HepG2 (cell line): ENCODE data around the gene HBA2. TPM values are rescaled to one million over a fixed set of nuclear protein-coding genes. Genes with fewer than 3 reads are reported as not detected.
A peak's percentile ranks its signal among the peaks of the same experiment; 100 is the strongest.

ENCODE experiments used
- AGO1 ChIP-seq: fragments of 200-400 bp; formaldehyde crosslinking; IDR thresholded peaks from 2 replicates; pipeline ENCODE4 v1.6.1; 2017; ENCODE audit warnings: mild to moderate bottlenecking, low read depth, low read length, moderate library complexity; ENCODE audit not compliant: poor library complexity, severe bottlenecking
- GFI1 ChIP-seq: sonication (generic); formaldehyde crosslinking; IDR thresholded peaks from 2 replicates; pipeline ENCODE4 v1.5.0; 2020; ENCODE audit warnings: missing genetic modification reagents, mild to moderate bottlenecking, borderline replicate concordance
- KAT8 ChIP-seq: IDR thresholded peaks from 2 replicates; pipeline ENCODE4 v1.6.1; 2016; ENCODE audit warnings: missing genetic modification reagents, missing compliant biosample characterization
- NBN ChIP-seq: fragments of 450-650 bp; conservative IDR thresholded peaks from 2 replicates; pipeline ENCODE4 v1.6.1; 2017
- NFE2L1 ChIP-seq: sonication (generic); formaldehyde crosslinking; IDR thresholded peaks from 2 replicates; pipeline ENCODE4 v1.4.0; 2020; ENCODE audit warnings: missing genetic modification reagents, mild to moderate bottlenecking, borderline replicate concordance
- NPAS2 ChIP-seq: sonication (generic); formaldehyde crosslinking; IDR thresholded peaks from 2 replicates; pipeline ENCODE4 v1.8.0; 2022; ENCODE audit warnings: mild to moderate bottlenecking, missing genetic modification reagents, borderline replicate concordance
- SOX13 ChIP-seq, 3 experiments: fragments of 450-650 bp in 1 of 3; sonication (generic) in 1 of 3; formaldehyde crosslinking in 1 of 3; IDR thresholded peaks in 2 of 3; conservative IDR thresholded peaks in 1 of 3; 2 replicates each; pipeline versions ENCODE4 v1.5.0 to v1.6.1; 2016 to 2020; ENCODE audit warnings: antibody characterized with exemption in 1 of 3, mild to moderate bottlenecking in 1 of 3, missing compliant biosample characterization in 1 of 3, missing genetic modification reagents in 1 of 3, moderate library complexity in 1 of 3
- SUZ12 ChIP-seq: fragments of 150-350 bp; IDR thresholded peaks from 2 replicates; pipeline ENCODE4 v1.6.1; 2014; ENCODE audit warnings: low read depth, low read length
- THAP11 ChIP-seq: IDR thresholded peaks from 2 replicates; pipeline ENCODE4 v1.6.1; 2016; ENCODE audit warnings: missing biosample characterization, missing genetic modification reagents
- ZBTB3 ChIP-seq: sonication (generic); formaldehyde crosslinking; IDR thresholded peaks from 2 replicates; pipeline ENCODE4 v1.4.0; 2020; ENCODE audit warnings: low read depth, mild to moderate bottlenecking, moderate library complexity, missing genetic modification reagents, borderline replicate concordance
- ZNF10 ChIP-seq: sonication (generic); formaldehyde crosslinking; IDR thresholded peaks from 2 replicates; pipeline ENCODE4 v1.4.0; 2020; ENCODE audit warnings: mild to moderate bottlenecking, low read depth, missing genetic modification reagents, borderline replicate concordance
- ZNF496 ChIP-seq: sonication (generic); formaldehyde crosslinking; IDR thresholded peaks from 2 replicates; pipeline ENCODE4 v1.8.1; 2023; ENCODE audit warnings: mild to moderate bottlenecking, moderate library complexity, missing genetic modification reagents; ENCODE audit not compliant: insufficient replicate concordance
- ZNF598 ChIP-seq: sonication (generic); formaldehyde crosslinking; IDR thresholded peaks from 2 replicates; pipeline ENCODE4 v1.5.1; 2020; ENCODE audit warnings: mild to moderate bottlenecking, missing genetic modification reagents, borderline replicate concordance
- ZNF749 ChIP-seq: sonication (generic); formaldehyde crosslinking; IDR thresholded peaks from 2 replicates; pipeline ENCODE4 v1.8.0; 2022; ENCODE audit warnings: mild to moderate bottlenecking, missing genetic modification reagents, moderate library complexity, borderline replicate concordance
- ZSCAN12 ChIP-seq: sonication (generic); formaldehyde crosslinking; IDR thresholded peaks from 2 replicates; pipeline ENCODE4 v1.9.0; 2021; ENCODE audit warnings: mild to moderate bottlenecking, missing genetic modification reagents
- polyA plus RNA-seq, 8 experiments: library from polyadenylated mRNA; depleted of rRNA in 3 of 8; stranded (reverse) in 7 of 8; unstranded in 1 of 8; fragments of >200 nt; fragmentation: Illumina TruSeq in 4 of 8; extraction: Trizol in 4 of 8; gene quantifications; 2 replicates each; pipeline versions ENCODE4 v1.2.1 to v1.2.3, GENCODE V29; 2011 to 2016; ENCODE audit warnings: low read depth in 4 of 8, missing spikeins in 1 of 8, mixed read lengths in 1 of 8; ENCODE audit not compliant: insufficient read depth in 1 of 8
- total RNA-seq, 5 experiments: library from RNA; depleted of rRNA; stranded (reverse); fragments of >200 nt; fragmentation: Illumina TruSeq; extraction: Trizol; gene quantifications; 2 replicates each; pipeline ENCODE4 v1.2.3, GENCODE V29; 2016; ENCODE audit warnings: low read depth in 1 of 5
- TF ChIP-seq, protein P1 (sequence below): sonication (generic); formaldehyde crosslinking; IDR thresholded peaks from 2 replicates; pipeline ENCODE4 v1.5.1; 2020; ENCODE audit warnings: missing genetic modification reagents, mild to moderate bottlenecking, borderline replicate concordance
- TF ChIP-seq, protein P2 (sequence below): sonication (generic); formaldehyde crosslinking; IDR thresholded peaks from 2 replicates; pipeline ENCODE4; 2020; ENCODE audit warnings: missing genetic modification reagents, mild to moderate bottlenecking, borderline replicate concordance
- TF ChIP-seq, protein P3 (sequence below): sonication (generic); formaldehyde crosslinking; IDR thresholded peaks from 2 replicates; pipeline ENCODE4 v1.8.0; 2022; ENCODE audit warnings: mild to moderate bottlenecking, missing genetic modification reagents
- TF ChIP-seq, protein P4 (sequence below): sonication (generic); formaldehyde crosslinking; IDR thresholded peaks from 2 replicates; pipeline ENCODE4 v1.4.0; 2020; ENCODE audit warnings: low read depth, mild to moderate bottlenecking, missing genetic modification reagents

HBA2 gene
- total and polyA plus RNA-seq, 2 of the 13 experiments (the other 11 are each of a cell fraction or from before 2014, with no cell fraction given), result not detected

DNA sequence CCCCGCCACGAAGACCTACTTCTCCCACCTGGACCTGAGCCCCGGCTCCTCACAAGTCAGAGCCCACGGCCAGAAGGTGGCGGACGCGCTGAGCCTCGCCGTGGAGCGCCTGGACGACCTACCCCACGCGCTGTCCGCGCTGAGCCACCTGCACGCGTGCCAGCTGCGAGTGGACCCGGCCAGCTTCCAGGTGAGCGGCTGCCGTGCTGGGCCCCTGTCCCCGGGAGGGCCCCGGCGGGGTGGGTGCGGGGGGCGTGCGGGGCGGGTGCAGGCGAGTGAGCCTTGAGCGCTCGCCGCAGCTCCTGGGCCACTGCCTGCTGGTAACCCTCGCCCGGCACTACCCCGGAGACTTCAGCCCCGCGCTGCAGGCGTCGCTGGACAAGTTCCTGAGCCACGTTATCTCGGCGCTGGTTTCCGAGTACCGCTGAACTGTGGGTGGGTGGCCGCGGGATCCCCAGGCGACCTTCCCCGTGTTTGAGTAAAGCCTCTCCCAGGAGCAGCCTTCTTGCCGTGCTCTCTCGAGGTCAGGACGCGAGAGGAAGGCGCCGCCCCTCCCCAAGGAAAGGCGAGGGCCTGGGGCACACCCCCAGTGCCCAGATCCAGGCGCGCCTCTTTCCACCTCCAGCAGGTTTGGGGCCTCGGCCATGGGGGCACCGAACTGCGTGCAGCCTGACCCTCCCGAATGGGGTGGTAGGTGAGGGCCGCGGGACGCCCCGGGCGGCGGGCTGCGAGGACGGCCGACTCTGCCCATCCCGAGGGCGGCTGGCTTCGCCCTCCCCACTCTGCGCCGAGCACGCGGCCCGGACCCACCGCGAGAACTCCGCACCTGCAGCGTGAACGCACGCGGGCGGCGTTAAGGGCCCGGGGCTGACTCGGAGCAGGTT is 8.2 kb downstream of the HBA2 start (continued):
- TF ChIP-seq, protein P1, sequence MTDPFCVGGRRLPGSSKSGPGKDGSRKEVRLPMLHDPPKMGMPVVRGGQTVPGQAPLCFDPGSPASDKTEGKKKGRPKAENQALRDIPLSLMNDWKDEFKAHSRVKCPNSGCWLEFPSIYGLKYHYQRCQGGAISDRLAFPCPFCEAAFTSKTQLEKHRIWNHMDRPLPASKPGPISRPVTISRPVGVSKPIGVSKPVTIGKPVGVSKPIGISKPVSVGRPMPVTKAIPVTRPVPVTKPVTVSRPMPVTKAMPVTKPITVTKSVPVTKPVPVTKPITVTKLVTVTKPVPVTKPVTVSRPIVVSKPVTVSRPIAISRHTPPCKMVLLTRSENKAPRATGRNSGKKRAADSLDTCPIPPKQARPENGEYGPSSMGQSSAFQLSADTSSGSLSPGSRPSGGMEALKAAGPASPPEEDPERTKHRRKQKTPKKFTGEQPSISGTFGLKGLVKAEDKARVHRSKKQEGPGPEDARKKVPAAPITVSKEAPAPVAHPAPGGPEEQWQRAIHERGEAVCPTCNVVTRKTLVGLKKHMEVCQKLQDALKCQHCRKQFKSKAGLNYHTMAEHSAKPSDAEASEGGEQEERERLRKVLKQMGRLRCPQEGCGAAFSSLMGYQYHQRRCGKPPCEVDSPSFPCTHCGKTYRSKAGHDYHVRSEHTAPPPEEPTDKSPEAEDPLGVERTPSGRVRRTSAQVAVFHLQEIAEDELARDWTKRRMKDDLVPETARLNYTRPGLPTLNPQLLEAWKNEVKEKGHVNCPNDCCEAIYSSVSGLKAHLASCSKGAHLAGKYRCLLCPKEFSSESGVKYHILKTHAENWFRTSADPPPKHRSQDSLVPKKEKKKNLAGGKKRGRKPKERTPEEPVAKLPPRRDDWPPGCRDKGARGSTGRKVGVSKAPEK (CRISPR knock-in tag), result no peak
- peak; percentile 40; the same call in 1 of the 2 replicates for TF ChIP-seq ZNF10
- TF ChIP-seq GFI1 (CRISPR knock-in tag), result peak; percentile 89
- TF ChIP-seq, protein P2, sequence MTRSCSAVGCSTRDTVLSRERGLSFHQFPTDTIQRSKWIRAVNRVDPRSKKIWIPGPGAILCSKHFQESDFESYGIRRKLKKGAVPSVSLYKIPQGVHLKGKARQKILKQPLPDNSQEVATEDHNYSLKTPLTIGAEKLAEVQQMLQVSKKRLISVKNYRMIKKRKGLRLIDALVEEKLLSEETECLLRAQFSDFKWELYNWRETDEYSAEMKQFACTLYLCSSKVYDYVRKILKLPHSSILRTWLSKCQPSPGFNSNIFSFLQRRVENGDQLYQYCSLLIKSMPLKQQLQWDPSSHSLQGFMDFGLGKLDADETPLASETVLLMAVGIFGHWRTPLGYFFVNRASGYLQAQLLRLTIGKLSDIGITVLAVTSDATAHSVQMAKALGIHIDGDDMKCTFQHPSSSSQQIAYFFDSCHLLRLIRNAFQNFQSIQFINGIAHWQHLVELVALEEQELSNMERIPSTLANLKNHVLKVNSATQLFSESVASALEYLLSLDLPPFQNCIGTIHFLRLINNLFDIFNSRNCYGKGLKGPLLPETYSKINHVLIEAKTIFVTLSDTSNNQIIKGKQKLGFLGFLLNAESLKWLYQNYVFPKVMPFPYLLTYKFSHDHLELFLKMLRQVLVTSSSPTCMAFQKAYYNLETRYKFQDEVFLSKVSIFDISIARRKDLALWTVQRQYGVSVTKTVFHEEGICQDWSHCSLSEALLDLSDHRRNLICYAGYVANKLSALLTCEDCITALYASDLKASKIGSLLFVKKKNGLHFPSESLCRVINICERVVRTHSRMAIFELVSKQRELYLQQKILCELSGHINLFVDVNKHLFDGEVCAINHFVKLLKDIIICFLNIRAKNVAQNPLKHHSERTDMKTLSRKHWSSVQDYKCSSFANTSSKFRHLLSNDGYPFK, result peak; percentile 82; the same call in 1 of the 2 replicates
- TF ChIP-seq, protein P3, sequence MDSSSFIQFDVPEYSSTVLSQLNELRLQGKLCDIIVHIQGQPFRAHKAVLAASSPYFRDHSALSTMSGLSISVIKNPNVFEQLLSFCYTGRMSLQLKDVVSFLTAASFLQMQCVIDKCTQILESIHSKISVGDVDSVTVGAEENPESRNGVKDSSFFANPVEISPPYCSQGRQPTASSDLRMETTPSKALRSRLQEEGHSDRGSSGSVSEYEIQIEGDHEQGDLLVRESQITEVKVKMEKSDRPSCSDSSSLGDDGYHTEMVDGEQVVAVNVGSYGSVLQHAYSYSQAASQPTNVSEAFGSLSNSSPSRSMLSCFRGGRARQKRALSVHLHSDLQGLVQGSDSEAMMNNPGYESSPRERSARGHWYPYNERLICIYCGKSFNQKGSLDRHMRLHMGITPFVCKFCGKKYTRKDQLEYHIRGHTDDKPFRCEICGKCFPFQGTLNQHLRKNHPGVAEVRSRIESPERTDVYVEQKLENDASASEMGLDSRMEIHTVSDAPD (CRISPR knock-in tag), result peak; percentile 90
- peak; percentile 99 for TF ChIP-seq ZNF598 (CRISPR knock-in tag)
- TF ChIP-seq SOX13 (IDR thresholded peaks at IDR 0.05), result no peak; the same call in 1 of the 2 replicates
- peak in 1 of 2 experiments; percentile 55; a peak in 2 of 4 replicates for TF ChIP-seq SOX13 (CRISPR knock-in tag; conservative IDR thresholded peaks at IDR 0.05 in 1 of 2, IDR thresholded peaks at IDR 0.05 in 1 of 2)
- TF ChIP-seq SUZ12, result no peak
- TF ChIP-seq NFE2L1 (CRISPR knock-in tag), result peak; percentile 93
- peak; percentile 97 for TF ChIP-seq AGO1
- peak; percentile 79 for TF ChIP-seq ZNF496
- TF ChIP-seq ZBTB3, result peak; percentile 95; the same call in 1 of the 2 replicates
- TF ChIP-seq, protein P4, sequence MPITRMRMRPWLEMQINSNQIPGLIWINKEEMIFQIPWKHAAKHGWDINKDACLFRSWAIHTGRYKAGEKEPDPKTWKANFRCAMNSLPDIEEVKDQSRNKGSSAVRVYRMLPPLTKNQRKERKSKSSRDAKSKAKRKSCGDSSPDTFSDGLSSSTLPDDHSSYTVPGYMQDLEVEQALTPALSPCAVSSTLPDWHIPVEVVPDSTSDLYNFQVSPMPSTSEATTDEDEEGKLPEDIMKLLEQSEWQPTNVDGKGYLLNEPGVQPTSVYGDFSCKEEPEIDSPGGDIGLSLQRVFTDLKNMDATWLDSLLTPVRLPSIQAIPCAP (CRISPR knock-in tag), result 0 out of 2 replicates have a peak, but pooled peaks have one; percentile 81
- TF ChIP-seq ZSCAN12 (CRISPR knock-in tag), result peak; percentile 99
- TF ChIP-seq KAT8 (CRISPR knock-in tag), result peak; percentile 84
- peak; percentile 84 for TF ChIP-seq THAP11 (CRISPR knock-in tag)
- no peak for TF ChIP-seq NBN
- TF ChIP-seq NPAS2 (CRISPR knock-in tag), result peak; percentile 95
- TF ChIP-seq ZNF749 (CRISPR knock-in tag), result peak; percentile 99
